GM12873 (cell line): ENCODE measurements around the gene ARIH2.
A peak's percentile ranks its signal among the peaks of the same experiment; 100 is the strongest.

Source experiments
- TF ChIP-seq, protein P1 (sequence below): IDR thresholded peaks from 2 replicates; pipeline ENCODE4 v1.5.1; 2012; ENCODE audit warnings: low read depth, mild to moderate bottlenecking, moderate library complexity, low read length, control low read depth; ENCODE audit not compliant: insufficient read depth; ENCODE audit errors: missing control alignments

The ARIH2 gene

DNA sequence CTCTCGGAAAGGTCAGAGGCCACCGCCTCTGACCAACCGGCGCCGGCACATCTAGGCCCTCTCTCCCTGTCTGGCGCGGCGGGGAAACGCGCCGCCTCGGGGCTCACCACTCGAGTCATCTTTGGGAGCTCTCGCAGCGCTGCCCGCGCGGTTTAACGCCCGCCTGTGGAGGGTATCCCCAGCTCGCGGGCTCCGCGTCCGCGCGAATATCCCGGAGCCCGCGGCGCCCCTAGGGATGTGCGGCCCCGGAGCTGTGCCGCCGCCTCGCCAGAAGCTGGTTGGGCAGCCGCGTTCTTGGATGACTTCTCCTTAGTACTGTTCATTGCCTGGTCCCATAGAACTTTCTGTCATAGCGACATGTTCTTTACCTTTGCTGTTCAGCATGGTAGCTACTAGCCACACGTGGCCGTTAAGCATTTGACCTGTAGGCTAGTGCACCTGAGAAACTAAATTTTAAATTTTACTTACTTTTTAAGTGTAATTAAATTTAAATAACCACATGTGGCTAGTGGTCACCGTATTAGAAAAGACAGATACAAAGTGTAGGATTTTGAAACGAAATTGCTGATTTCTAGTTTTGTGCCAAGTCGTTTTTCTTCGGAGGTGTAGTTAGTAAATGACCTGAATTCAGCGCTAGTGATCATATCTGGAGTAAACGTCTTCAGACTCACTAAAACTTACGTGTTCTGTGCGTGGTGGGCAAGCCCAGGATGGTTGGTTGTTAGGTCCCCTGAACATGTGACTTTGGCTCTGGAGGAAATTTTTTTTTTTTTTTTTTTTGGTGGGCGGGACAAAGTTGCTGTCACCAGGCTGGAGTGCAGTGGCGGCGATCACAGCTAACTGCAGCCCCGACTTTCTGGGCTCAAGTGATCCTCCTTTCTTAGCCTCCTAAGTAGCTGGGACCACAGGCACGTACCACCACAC lies 835 bp downstream of the ARIH2 start:
- TF ChIP-seq, protein P1, sequence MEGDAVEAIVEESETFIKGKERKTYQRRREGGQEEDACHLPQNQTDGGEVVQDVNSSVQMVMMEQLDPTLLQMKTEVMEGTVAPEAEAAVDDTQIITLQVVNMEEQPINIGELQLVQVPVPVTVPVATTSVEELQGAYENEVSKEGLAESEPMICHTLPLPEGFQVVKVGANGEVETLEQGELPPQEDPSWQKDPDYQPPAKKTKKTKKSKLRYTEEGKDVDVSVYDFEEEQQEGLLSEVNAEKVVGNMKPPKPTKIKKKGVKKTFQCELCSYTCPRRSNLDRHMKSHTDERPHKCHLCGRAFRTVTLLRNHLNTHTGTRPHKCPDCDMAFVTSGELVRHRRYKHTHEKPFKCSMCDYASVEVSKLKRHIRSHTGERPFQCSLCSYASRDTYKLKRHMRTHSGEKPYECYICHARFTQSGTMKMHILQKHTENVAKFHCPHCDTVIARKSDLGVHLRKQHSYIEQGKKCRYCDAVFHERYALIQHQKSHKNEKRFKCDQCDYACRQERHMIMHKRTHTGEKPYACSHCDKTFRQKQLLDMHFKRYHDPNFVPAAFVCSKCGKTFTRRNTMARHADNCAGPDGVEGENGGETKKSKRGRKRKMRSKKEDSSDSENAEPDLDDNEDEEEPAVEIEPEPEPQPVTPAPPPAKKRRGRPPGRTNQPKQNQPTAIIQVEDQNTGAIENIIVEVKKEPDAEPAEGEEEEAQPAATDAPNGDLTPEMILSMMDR: peak; percentile 2

DNA sequence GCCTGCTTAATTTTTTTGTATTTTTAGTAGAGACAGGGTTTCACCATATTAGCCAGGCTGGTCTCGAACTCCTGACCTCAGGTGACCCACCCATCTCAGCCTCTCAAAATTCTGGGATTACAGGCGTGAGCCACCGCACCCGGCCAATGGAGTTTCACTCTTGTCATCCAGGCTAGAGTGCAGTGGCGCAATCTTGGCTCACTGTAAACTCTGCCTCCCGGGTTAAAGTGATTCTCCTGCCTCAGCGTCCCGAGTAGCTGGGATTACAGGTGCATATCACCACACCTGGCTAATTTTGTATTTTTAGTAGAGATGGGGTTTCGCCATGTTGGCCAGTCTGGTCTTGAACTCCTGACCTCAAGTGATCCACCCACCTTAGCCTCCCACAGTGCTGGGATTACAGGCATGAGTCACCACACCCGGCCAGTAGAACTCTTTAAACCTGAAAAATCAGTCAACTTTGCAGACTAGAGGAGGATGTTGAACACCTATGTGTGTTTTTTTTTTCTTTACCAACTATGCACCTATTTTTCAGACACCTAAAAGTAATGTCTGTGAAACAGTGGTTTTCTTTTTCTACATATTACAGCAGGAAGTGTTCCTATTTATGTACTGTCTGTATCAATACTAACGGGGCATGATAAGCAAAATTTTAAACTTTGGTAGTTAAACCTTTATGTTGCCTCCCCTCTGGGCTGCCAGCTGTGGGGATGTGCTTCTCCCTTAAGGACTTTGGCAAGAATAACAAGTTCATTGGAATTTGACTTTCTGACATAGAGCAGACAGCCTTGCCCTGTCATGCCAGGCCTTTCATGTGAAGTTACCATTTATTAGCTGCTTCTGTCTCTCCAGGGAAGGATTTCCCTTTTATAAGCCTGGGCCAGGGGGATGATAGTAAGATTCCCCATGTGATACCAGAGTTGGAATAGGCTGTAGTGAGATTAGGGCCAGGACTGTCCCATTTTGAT lies 8.1 kb downstream of the ARIH2 start:
- TF ChIP-seq, protein P1: no peak

DNA sequence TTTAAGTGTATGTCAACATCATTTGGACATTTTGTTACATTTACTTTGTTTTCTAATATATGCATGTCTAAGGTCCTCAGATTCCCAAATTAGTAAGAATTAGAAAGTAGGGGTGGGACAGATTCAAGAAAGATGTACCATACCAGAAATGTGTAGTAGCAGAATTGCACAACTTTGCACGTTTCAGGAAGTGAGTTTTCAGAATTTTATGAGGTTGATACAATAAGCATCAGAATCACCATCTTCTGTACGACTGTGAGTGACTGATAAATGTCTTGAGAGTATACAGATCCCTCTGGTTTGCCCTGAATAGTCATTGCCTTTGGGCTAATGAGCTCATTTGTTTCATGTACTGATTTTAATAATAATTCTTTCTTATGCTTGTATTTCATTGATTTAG lies 9.3 kb downstream of the ARIH2 start:
- TF ChIP-seq, protein P1: no peak

DNA sequence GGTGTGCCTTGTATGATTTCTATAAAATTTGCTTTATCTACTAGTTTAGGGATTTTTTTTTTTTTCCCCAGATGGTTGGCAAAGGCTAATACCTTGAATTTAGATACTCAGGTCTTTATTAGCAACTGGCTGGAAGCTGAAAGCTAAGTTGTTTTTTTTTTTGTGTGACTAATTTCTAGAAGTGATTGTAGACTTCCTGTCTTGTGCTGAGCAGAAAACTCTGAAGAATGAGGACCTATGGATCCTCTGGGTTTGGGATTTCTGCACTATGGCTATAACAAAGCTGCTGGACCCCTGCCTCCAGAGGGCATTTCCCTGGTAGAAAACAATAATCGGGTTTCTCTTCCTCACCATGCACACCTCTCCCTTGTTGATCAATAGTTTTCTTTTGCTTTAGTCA lies 10.0 kb downstream of the ARIH2 start:
- TF ChIP-seq, protein P1: no peak

DNA sequence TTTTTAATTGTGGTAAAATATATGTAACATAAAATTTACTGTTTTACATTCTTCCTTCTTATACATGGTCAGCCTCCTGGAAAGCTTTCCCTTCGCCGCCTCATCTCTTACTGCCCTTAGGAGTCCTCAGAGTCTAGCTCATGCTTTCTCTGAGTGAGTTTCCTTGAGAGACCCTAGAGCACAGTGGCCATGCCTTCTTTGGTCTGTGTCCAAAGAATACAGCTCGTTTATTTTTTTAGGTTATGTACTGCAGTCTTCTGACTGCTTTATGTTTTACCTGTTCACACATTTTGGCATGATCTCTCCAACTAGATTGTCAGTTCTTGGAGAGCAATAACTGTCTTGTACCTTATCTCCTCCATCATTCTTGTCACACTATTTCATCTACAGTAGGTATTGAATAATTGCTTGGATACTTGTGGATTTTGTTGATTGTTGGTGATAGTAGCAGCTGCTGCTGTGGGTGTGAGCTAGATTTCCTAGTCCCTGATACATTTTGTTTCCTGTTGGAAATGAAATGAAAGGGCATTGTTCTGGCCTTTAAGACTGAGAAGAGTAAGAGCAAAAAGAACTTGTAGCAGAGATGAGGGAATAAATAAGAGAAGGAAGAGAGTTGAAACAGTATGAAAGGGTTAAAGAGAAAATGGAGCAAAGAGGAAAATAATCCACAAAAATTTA lies 10.9 kb downstream of the ARIH2 start:
- TF ChIP-seq, protein P1: no peak

DNA sequence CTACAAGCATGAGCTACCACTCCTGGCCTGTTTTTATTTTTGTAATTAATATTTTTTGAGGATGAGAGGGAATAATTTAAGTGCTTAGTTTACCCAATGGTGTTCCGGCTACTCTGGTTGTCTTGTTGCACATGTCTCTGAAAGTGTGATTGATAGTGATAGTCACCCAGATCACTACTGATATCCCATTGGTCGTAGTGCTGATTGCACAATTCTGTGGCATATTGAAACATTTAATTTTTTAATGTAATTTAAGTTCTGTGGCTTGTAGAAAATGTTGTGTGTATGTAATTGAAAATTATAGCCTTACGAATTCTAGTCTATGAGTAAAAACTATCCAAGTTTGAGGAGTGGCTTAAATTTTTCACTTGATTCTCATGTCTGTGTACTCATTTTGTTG lies 11.9 kb downstream of the ARIH2 start:
- TF ChIP-seq, protein P1: no peak

DNA sequence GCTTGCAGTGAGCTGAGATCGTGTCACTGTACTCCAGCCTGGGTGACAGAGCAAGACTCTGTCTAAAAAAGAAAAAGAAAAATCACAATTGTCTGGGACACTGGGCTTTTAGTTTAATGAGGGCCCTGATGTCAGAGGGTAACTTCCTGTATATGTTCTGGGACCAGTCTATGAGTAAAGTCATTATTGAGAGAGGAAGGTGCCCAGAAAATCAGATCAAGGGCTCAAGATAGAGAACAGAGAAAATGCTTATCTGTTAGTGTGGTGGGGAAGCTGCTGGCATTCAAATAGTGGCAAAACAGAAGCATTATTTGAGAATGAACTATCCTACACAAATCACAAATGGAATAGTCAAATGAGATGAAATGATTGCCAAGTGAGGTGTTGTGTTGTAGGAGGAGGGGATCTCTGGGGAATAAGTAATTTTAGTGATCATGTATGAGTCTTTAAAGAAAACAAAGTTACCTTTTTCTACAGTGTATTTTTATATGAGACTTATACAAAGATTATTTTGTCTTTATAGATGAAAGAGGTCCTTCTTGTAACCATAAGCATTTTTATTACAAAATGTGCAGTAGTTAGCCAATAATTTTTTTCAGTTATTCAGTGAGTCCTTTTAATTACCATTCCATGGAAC lies 13.4 kb downstream of the ARIH2 start:
- TF ChIP-seq, protein P1: no peak
